Measurements from ENCODE around the gene AMELY.
"Not testable (repeated sequence)": the region's sequence is repeated elsewhere in the genome, so short reads cannot be mapped to it uniquely, and the experiment has no call there.

The AMELY gene

GRCh38 chrY:6911253-6911881 is at the start of gene AMELY:
TSS of gene AMELY (minus strand) at chrY:6911752. CDS start at chrY:6872608, 39,144 bp downstream.
- no peak for DNase-seq

- DNase-seq: no peak
These were observed 38.4 kb upstream of the AMELY start for GRCh38 chrY:6949947-6950346.

- no peak for DNase-seq
These were observed 36.8 kb upstream of the AMELY start for GRCh38 chrY:6948378-6948777.

- no peak for DNase-seq
These were observed 36.1 kb upstream of the AMELY start for GRCh38 chrY:6947695-6948094.

- no peak for DNase-seq
These were observed 23.9 kb upstream of the AMELY start for GRCh38 chrY:6935497-6935896.

- no peak for DNase-seq
These were observed 20.3 kb upstream of the AMELY start for GRCh38 chrY:6931779-6932396.

- DNase-seq: no peak
These were observed 17.7 kb upstream of the AMELY start for GRCh38 chrY:6929237-6929636.

GRCh38 chrY:6928265-6928664 is 16.7 kb upstream of the AMELY start:
- no peak for DNase-seq

GRCh38 chrY:6921061-6921460 is 9.5 kb upstream of the AMELY start:
- DNase-seq: no peak

GRCh38 chrY:6913362-6913761 is 1.8 kb upstream of the AMELY start:
- DNase-seq: no peak

GRCh38 chrY:6910372-6911252 is 940 bp downstream of the AMELY start, which contains the start of gene TBL1Y:
TSS of gene TBL1Y (plus strand) at chrY:6910697. CDS start at chrY:7025085, 114,388 bp downstream.
- no peak for DNase-seq

- no peak for DNase-seq
These were observed 1.7 kb downstream of the AMELY start for GRCh38 chrY:6909856-6910255.

GRCh38 chrY:6909118-6909521 is 2.4 kb downstream of the AMELY start:
- DNase-seq: no peak

- not testable (repeated sequence) for DNase-seq
These were observed 3.5 kb downstream of the AMELY start for GRCh38 chrY:6908021-6908420.

GRCh38 chrY:6907591-6907990 is 4.0 kb downstream of the AMELY start:
- no peak for DNase-seq

GRCh38 chrY:6902116-6902515 is 9.4 kb downstream of the AMELY start:
- DNase-seq: not testable (repeated sequence)

- DNase-seq: no peak
These were observed 16.3 kb downstream of the AMELY start for GRCh38 chrY:6895236-6895635.

GRCh38 chrY:6894496-6894895 is 17.1 kb downstream of the AMELY start:
- DNase-seq: no peak

GRCh38 chrY:6849384-6849783 is 62.2 kb downstream of the AMELY start:
- no peak for DNase-seq

GRCh38 chrY:6842650-6843049 is 68.9 kb downstream of the AMELY start:
- DNase-seq: not testable (repeated sequence)
